NT2/D1 (cell line): ENCODE data around the gene FAM171A1.
"Not testable (repeated sequence)": the region's sequence is repeated elsewhere in the genome, so short reads cannot be mapped to it uniquely, and the experiment has no call there.

Source experiments
- SUZ12 ChIP-seq: IDR thresholded peaks from 2 replicates; pipeline ENCODE4 v1.6.1; 2011; ENCODE audit not compliant: insufficient read length, insufficient read depth; ENCODE audit errors: extremely low read depth
- YY1 ChIP-seq: IDR thresholded peaks from 2 replicates; pipeline ENCODE4 v1.6.1; 2011; ENCODE audit not compliant: insufficient read length, insufficient read depth
- ZNF274 ChIP-seq: IDR thresholded peaks from 2 replicates; pipeline ENCODE4 v1.6.1; 2011; ENCODE audit warnings: mild to moderate bottlenecking, low read depth, low read length

DNA sequence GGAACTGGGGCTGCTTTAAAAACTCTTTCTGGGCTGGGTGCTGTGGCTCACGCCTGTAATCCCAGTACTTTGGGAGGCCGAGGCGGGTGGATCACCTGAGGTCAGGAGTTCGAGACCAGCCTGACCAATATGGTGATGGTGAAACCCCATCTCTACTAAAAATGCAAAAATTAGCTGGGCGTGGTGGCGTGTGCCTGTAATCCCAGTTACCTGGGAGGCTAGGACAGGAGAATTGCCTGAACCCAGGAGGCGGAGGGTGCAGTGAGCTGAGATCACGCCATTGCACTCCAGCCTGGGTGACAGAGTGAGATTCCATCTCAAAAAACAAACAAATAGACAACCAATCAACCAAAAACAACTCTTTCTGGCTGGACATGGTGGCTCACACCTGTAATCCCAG lies 37.9 kb downstream of the FAM171A1 start:
- not testable (repeated sequence) for TF ChIP-seq SUZ12, YY1, ZNF274
